Measurements from ENCODE around the gene BCAR3.

Gene BCAR3

GRCh38 chr1:93675931-93676330 lies 5.7 kb downstream of the BCAR3 start:
- TF ChIP-seq, protein P1, sequence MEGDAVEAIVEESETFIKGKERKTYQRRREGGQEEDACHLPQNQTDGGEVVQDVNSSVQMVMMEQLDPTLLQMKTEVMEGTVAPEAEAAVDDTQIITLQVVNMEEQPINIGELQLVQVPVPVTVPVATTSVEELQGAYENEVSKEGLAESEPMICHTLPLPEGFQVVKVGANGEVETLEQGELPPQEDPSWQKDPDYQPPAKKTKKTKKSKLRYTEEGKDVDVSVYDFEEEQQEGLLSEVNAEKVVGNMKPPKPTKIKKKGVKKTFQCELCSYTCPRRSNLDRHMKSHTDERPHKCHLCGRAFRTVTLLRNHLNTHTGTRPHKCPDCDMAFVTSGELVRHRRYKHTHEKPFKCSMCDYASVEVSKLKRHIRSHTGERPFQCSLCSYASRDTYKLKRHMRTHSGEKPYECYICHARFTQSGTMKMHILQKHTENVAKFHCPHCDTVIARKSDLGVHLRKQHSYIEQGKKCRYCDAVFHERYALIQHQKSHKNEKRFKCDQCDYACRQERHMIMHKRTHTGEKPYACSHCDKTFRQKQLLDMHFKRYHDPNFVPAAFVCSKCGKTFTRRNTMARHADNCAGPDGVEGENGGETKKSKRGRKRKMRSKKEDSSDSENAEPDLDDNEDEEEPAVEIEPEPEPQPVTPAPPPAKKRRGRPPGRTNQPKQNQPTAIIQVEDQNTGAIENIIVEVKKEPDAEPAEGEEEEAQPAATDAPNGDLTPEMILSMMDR (IDR thresholded peaks at IDR 0.05): no peak

GRCh38 chr1:93675271-93675670 lies 6.4 kb downstream of the BCAR3 start:
- TF ChIP-seq, protein P1 (IDR thresholded peaks at IDR 0.05): no peak

- TF ChIP-seq, protein P1 (IDR thresholded peaks at IDR 0.05): no peak
These were observed 8.3 kb downstream of the BCAR3 start for GRCh38 chr1:93673163-93673829.

DNA sequence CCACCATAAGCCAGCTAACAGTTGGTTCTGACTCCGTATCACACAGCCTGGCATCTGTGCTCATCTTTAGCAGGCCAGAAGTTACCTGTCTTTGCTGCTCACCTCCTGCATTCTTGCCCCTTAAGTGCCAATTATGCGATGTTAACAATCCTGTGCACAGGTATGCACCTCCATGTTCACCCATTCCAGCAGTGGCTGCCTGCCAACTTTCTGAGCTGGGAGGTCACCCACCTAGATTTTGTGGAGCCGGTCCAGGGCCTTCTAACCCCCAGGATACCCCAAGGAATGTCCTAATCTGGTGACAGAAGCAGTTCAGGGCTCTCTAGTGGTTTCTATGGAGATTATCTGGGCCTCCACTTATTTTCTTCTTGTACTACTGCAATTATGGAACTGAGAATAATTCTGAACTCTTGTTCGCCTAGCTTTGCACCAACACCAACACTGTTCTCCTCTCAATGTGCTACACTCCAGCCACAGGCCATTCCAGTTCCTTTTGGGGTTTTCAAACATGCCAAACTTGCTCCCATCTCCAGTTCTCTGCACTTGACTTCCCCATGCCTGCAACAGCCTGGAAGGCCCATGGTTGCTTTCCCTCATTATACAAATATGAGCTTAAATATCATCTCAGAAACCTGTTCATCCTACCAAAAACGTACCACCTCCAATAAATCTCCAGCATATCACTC lies 9.0 kb downstream of the BCAR3 start:
- TF ChIP-seq, protein P1 (IDR thresholded peaks at IDR 0.05): no peak

- TF ChIP-seq, protein P1 (IDR thresholded peaks at IDR 0.05): no peak
These were observed 9.6 kb downstream of the BCAR3 start for GRCh38 chr1:93672069-93672468.

- TF ChIP-seq, protein P1 (IDR thresholded peaks at IDR 0.05): no peak
These were observed 10.5 kb downstream of the BCAR3 start for GRCh38 chr1:93671099-93671621.

DNA sequence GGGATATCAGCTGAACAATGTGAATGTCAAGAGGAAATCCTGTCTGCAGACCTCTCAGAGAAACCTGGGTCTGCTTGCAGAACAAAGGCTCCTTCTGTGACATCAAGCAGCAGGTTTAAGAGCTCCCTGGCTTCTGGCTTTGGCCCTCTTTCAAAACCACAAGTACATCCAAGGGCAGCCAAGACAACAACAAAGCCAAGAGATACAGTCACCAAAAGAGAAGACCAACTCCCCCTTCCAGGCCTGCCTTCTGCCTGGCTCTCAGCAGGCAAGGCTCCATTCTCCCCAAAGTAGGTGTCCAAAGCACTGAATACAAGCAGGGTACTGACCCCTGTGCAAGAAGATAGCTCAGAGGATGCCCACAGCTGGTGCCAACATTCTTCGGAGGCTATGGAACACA lies 11.5 kb downstream of the BCAR3 start:
- TF ChIP-seq, protein P1 (IDR thresholded peaks at IDR 0.05): no peak

Data from LNCAP (cell line).